SU-DHL-6 (cell line): ENCODE measurements around the gene MAGEB4.
"Not testable (repeated sequence)": the region's sequence is repeated elsewhere in the genome, so short reads cannot be mapped to it uniquely, and the experiment has no call there.

ENCODE experiments used
- H2AFZ ChIP-seq: fragments of 200-600 bp; sonication (generic); 2 replicates; pipeline ENCODE4 v1.6.1; 2014; ENCODE audit warnings: low read depth, mild to moderate bottlenecking, moderate library complexity, mixed read lengths, antibody characterized with exemption, low read length; ENCODE audit not compliant: severe bottlenecking
- H3F3A ChIP-seq: fragments of 200-600 bp; shearing (Covaris generic); 2 replicates; pipeline ENCODE4 v1.6.0; 2016; ENCODE audit warnings: antibody characterized with exemption, mild to moderate bottlenecking; ENCODE audit not compliant: insufficient read depth
- H3K27ac ChIP-seq: fragments of 200-600 bp; sonication (generic); 2 replicates; pipeline ENCODE4 v1.5.1; 2016; ENCODE audit warnings: low read depth, mild to moderate bottlenecking, low read length, moderate library complexity, mixed read lengths
- H3K27me3 ChIP-seq: fragments of 200-600 bp; sonication (generic), shearing (Covaris generic); 2 replicates; pipeline ENCODE4 v1.6.0; 2014; ENCODE audit warnings: mild to moderate bottlenecking, low read length
- H3K36me3 ChIP-seq: fragments of 200-600 bp; sonication (generic); 2 replicates; pipeline ENCODE4 v1.6.1; 2014; ENCODE audit warnings: mild to moderate bottlenecking, low read length, mixed read lengths
- H3K4me2 ChIP-seq: fragments of 300-600, 200-600 bp; shearing (Covaris generic), sonication (generic); 2 replicates; pipeline ENCODE4 v1.6.0; 2014; ENCODE audit warnings: low read length, low read depth, mild to moderate bottlenecking; ENCODE audit not compliant: poor library complexity, severe bottlenecking
- H3K4me3 ChIP-seq: fragments of 200-600 bp; sonication (generic); 2 replicates; pipeline ENCODE4 v1.5.1; 2014; ENCODE audit warnings: antibody characterized with exemption, low read length, mild to moderate bottlenecking, mixed read lengths; ENCODE audit not compliant: insufficient read depth, poor library complexity, severe bottlenecking
- H3K79me2 ChIP-seq: fragments of 200-600 bp; sonication (generic); 2 replicates; pipeline ENCODE4 v1.6.1; 2014; ENCODE audit warnings: mild to moderate bottlenecking, low read length, moderate library complexity; ENCODE audit not compliant: insufficient read depth
- H3K9ac ChIP-seq: fragments of 200-600 bp; sonication (generic); 2 replicates; pipeline ENCODE4 v1.7.0; 2014; ENCODE audit warnings: mild to moderate bottlenecking, low read length
- H3K9me2 ChIP-seq: fragments of 200-600 bp; sonication (generic); replicated peaks from 2 replicates; pipeline ENCODE4 v1.6.1; 2014; ENCODE audit warnings: low read length; ENCODE audit not compliant: insufficient read depth
- H3K9me3 ChIP-seq: fragments of 200-600 bp; sonication (generic); 2 replicates; pipeline ENCODE4 v1.6.1; 2014; ENCODE audit warnings: low read length, mixed read lengths; ENCODE audit not compliant: insufficient read depth
- H4K20me1 ChIP-seq: fragments of 200-600 bp; sonication (generic); 2 replicates; pipeline ENCODE4 v1.6.1; 2014; ENCODE audit warnings: low read depth, mild to moderate bottlenecking, antibody characterized with exemption, low read length, moderate library complexity, mixed read lengths
- CTCF ChIP-seq: fragments of 200-600 bp; sonication (generic); IDR thresholded peaks from one replicate; pipeline ENCODE4 v1.5.1; 2017; ENCODE audit warnings: antibody characterized with exemption, mild to moderate bottlenecking, low read length, moderate library complexity; ENCODE audit not compliant: insufficient read depth, poor library complexity, severe bottlenecking
- EZH2phosphoT487 ChIP-seq: fragments of 200-600 bp; sonication (generic), shearing (Covaris generic); conservative IDR thresholded peaks from 2 replicates; pipeline ENCODE4 v1.6.1; 2018; ENCODE audit warnings: mild to moderate bottlenecking, antibody characterized with exemption, low read length, moderate library complexity, mixed read lengths

Gene MAGEB4

DNA sequence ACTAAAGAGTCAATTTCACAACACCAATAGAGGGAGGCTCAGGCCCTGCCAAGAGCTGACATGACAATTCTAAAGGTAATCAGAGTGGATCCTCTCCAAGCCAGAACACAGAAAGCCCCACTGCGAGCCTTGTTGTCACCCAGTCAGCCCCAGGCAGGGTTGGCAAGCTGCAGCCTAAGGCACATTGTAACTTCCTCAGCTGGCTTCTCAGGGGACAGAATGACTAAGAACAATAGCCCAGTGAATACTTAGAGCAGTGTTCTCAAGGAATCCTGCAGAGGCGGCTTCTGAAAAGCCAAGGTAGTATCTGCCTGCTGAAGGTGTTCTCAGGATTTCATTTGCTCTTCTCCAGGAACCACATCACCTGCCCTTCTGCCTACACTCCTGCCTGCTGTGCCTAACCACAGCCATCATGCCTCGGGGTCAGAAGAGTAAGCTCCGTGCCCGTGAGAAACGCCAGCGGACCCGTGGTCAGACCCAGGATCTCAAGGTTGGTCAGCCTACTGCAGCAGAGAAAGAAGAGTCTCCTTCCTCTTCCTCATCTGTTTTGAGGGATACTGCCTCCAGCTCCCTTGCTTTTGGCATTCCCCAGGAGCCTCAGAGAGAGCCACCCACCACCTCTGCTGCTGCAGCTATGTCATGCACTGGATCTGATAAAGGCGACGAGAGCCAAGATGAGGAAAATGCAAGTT lies at the start of gene MAGEB4:
MAGEB4 (plus strand) TSS at position 277 of the 692 bp plus-strand sequence; CDS start at position 413, 136 bp downstream.
- Histone ChIP-seq H3F3A (no peaks in the 10 kb centered on the region), H3K79me2 (no peaks in the 10 kb centered on the region), H3K27me3 (no peaks in the 10 kb centered on the region), H4K20me1 (no peaks in the 10 kb centered on the region), H3K9me3 (no peaks in the 10 kb centered on the region), H3K9ac (no peak within 1 kb of the TSS), H3K4me2 (no peak within 1 kb of the TSS), H3K27ac (no peak within 1 kb of the TSS), H3K36me3 (no peaks in the 10 kb centered on the region), H2AFZ (no peak within 1 kb of the TSS), H3K4me3 (no peak within 1 kb of the TSS), H3K9me2 (no peaks in the 10 kb centered on the region)
- TF ChIP-seq EZH2phosphoT487 (no peak), CTCF (no peak)

- not testable (repeated sequence) for H3K4me3 ChIP-seq, H2AFZ ChIP-seq
Observed at GRCh38 chrX:30193910-30194309, 47.9 kb upstream of the MAGEB4 start.

GRCh38 chrX:30196322-30196721 lies 45.5 kb upstream of the MAGEB4 start:
- no peaks in the 10 kb centered on the region for H3K27me3 ChIP-seq
- H3K9me3 ChIP-seq = no peaks in the 10 kb centered on the region
- H3K9me2 ChIP-seq = no peaks in the 10 kb centered on the region
- H3K27ac ChIP-seq = no peak overlapping the region
- H3K9ac ChIP-seq = no peak overlapping the region
- H3F3A ChIP-seq = no peaks in the 10 kb centered on the region
- H3K4me3 ChIP-seq = no peak overlapping the region
- no peaks in the 10 kb centered on the region for H3K79me2 ChIP-seq
- no peaks in the 10 kb centered on the region for H4K20me1 ChIP-seq
- no peak for TF ChIP-seq CTCF
- TF ChIP-seq EZH2phosphoT487 = no peak
- no peak overlapping the region for H2AFZ ChIP-seq
- no peaks in the 10 kb centered on the region for H3K36me3 ChIP-seq
- no peak overlapping the region for H3K4me2 ChIP-seq

More at GRCh38 chrX:30193910-30194309, 47.9 kb upstream of the MAGEB4 start:
- not testable (repeated sequence) for H3K27ac ChIP-seq, H3K4me2 ChIP-seq, H3K36me3 ChIP-seq, H3K9ac ChIP-seq, H4K20me1 ChIP-seq, H3K27me3 ChIP-seq, H3K9me3 ChIP-seq, H3K9me2 ChIP-seq, H3K79me2 ChIP-seq, H3F3A ChIP-seq

- no peaks in the 10 kb centered on the region for H3K79me2 ChIP-seq
- no peak overlapping the region for H3K27ac ChIP-seq
Observed at GRCh38 chrX:30212172-30212571, 29.6 kb upstream of the MAGEB4 start.

More at GRCh38 chrX:30212172-30212571, 29.6 kb upstream of the MAGEB4 start:
- Histone ChIP-seq H4K20me1 (no peaks in the 10 kb centered on the region), H3K4me2 (no peak overlapping the region), H3K9me3 (no peaks in the 10 kb centered on the region), H3K4me3 (no peak overlapping the region), H3K27me3 (no peaks in the 10 kb centered on the region), H2AFZ (no peak overlapping the region), H3K9me2 (no peaks in the 10 kb centered on the region), H3K9ac (no peak overlapping the region), H3K36me3 (no peaks in the 10 kb centered on the region), H3F3A (no peaks in the 10 kb centered on the region)
- TF ChIP-seq EZH2phosphoT487 (no peak), CTCF (no peak)
